GM12865 (cell line): ENCODE data around the gene CYP2U1.
"Not testable (repeated sequence)": the region's sequence is repeated elsewhere in the genome, so short reads cannot be mapped to it uniquely, and the experiment has no call there.

Source experiments
- DNase-seq: peaks from one replicate; pipeline ENCODE4 v3.0.0; 2010; ENCODE audit warnings: low read depth
- H3K4me3 ChIP-seq: 2 replicates; pipeline ENCODE4 v1.5.1; 2011; ENCODE audit warnings: mild to moderate bottlenecking, low read depth, low read length, control low read depth
- CTCF ChIP-seq: IDR thresholded peaks from 2 replicates; pipeline ENCODE4 v1.5.1; 2011; ENCODE audit warnings: low read length, control low read depth, low read depth, inconsistent platforms; ENCODE audit not compliant: insufficient read depth; ENCODE audit errors: missing control alignments

The CYP2U1 gene

GRCh38 chr4:107916623-107917022 lies 14.7 kb upstream of the CYP2U1 start:
- no peak overlapping the region for H3K4me3 ChIP-seq
- TF ChIP-seq CTCF, result no peak
- no peak for DNase-seq

GRCh38 chr4:107917500-107917899 lies 13.8 kb upstream of the CYP2U1 start:
- TF ChIP-seq CTCF, result no peak
- no peak for DNase-seq
- no peak overlapping the region for H3K4me3 ChIP-seq

GRCh38 chr4:107922486-107923473 lies 8.6 kb upstream of the CYP2U1 start:
- TF ChIP-seq CTCF, result no peak
- DNase-seq, result no peak
- no peak overlapping the region for H3K4me3 ChIP-seq

- H3K4me3 ChIP-seq, DNase-seq: not testable (repeated sequence)
These were observed 5.6 kb upstream of the CYP2U1 start for GRCh38 chr4:107925713-107926112.

- H3K4me3 ChIP-seq, DNase-seq: not testable (repeated sequence)
These were observed 4.5 kb upstream of the CYP2U1 start for GRCh38 chr4:107926875-107927274.

GRCh38 chr4:107931775-107932321 lies 499 bp downstream of the CYP2U1 start:
- no peak for TF ChIP-seq CTCF
- DNase-seq, result peak; percentile 39
- H3K4me3 ChIP-seq, result peak overlapping the region; percentile 87

GRCh38 chr4:107935246-107935645 lies 3.9 kb downstream of the CYP2U1 start:
- DNase-seq, result no peak
- TF ChIP-seq CTCF, result no peak

GRCh38 chr4:107937040-107937439 lies 5.7 kb downstream of the CYP2U1 start:
- H3K4me3 ChIP-seq, result no peak overlapping the region
- DNase-seq, result no peak
- TF ChIP-seq CTCF, result no peak

More at GRCh38 chr4:107935246-107935645, 3.9 kb downstream of the CYP2U1 start:
- H3K4me3 ChIP-seq, result no peak overlapping the region
